GM18951 (cell line): Measurements from ENCODE around the gene CELA1.
"Not testable (repeated sequence)": the region's sequence is repeated elsewhere in the genome, so short reads cannot be mapped to it uniquely, and the experiment has no call there.

Experiments used
- POLR2A ChIP-seq: IDR thresholded peaks from 4 replicates; pipeline ENCODE4 v1.6.1; 2011; ENCODE audit warnings: mild to moderate bottlenecking; ENCODE audit not compliant: insufficient read length, insufficient read depth; ENCODE audit errors: extremely low read depth
- in situ Hi-C: fragments of 300-500 bp; cut with MboI; formaldehyde crosslinking; loops from one replicate; pipeline ENCODE4 v1.12.0; 2022; ENCODE audit warnings: low sequenced_read_pairs, mixed read lengths, inconsistent platforms; ENCODE audit not compliant: unreplicated experiment

Gene CELA1

GRCh38 chr12:51324953-51325352 is 21.5 kb downstream of the CELA1 start:
- no peak for TF ChIP-seq POLR2A
- in situ Hi-C loops, result loop anchor here (25.0 kb wide), 1 partner anchor 263 kb away; no protein-coding TSS in a partner anchor

DNA sequence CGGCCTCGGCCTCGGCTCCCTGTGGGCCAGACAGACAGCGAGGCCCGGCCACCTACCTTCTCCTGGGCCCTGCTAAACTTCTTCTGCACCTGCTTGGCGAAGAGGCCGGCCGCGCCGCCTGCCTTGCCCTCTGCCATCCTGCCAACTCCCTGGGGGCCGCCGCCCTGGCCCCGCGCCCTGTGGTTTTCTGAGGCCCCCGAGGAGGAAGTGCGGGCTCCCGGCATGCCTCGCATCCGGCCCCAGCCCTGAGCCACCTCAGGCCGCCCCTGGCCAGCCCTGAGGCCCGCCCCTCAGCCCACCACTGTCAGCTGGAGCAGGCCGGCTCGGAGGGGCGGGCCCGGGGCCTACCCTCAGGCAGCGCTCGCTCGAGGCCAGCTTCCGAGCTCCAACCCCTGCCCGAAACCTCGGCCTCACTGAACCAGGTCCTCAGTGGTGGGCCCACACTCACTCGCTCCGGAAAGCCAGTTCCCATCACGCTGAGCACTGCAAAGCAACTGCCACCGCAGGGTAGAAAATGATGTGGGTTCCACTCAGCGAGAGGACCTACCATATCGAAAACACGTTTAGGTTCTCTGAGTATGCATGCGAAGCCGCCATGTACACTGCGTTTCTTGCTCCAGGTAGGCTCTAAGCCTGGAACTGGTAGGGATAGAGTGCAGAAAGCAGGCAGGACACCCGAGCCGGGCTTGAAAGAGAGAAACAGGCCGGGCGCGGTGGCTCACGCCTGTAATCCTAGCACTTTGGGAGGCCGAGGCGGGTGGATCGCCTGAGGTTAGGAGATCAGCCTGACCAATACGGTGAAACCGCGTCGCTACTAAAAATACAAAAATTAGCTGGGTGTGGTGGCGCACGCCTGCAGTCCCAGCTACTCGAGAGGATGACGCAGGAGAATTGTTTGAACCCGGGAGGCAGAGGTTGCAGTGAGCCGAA is 22.2 kb downstream of the CELA1 start, which contains the start of gene BIN2:
Gene BIN2 (minus strand): TSS at position 209 of the 930 bp plus-strand sequence. CDS start 72 bp downstream, at position 137.
- in situ Hi-C loops, result no loop called here

DNA sequence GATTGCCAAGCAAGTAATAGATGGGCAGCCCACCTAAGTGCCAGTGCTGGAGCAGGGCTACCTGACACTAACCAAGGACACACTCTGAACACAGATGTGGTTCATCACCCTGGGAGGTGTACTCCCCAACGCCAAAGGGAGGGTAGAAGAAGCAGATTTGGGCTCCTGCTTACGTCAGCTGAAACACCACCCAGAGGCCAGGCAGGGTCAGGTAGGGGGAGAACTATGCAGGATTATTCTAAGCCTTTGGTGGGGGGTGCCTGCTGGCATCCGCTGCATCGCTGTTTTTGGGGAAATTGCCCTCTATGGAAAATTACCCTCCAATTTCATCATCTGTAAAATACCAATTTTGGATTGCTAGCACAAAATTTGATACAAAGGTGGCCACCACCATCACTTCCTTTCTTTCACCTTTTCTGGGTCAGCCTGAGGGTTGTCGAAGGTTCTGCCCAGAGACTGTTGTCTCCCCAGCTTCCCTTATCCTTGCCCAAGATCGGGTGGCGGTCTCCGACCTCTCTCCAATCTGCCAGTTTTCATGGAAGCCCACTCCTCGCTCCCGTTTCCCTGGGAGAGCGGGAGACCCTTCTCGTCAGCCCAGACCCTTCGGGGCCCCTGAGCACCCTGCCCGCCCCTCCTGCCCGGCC is 23.0 kb downstream of the CELA1 start:
- no peak for TF ChIP-seq POLR2A
- in situ Hi-C loops, result no loop called here

More for the DNA sequence above, 22.2 kb downstream of the CELA1 start, which contains the start of gene BIN2:
- TF ChIP-seq POLR2A, result peak; percentile 80

GRCh38 chr12:51322452-51322851 is 24.0 kb downstream of the CELA1 start:
- in situ Hi-C loops, result no loop called here
- no peak for TF ChIP-seq POLR2A

GRCh38 chr12:51321882-51322281 is 24.6 kb downstream of the CELA1 start:
- no peak for TF ChIP-seq POLR2A
- in situ Hi-C loops, result no loop called here

- TF ChIP-seq POLR2A, result no peak
- in situ Hi-C loops, result no loop called here
These were observed 25.7 kb downstream of the CELA1 start for GRCh38 chr12:51320695-51321320.

DNA sequence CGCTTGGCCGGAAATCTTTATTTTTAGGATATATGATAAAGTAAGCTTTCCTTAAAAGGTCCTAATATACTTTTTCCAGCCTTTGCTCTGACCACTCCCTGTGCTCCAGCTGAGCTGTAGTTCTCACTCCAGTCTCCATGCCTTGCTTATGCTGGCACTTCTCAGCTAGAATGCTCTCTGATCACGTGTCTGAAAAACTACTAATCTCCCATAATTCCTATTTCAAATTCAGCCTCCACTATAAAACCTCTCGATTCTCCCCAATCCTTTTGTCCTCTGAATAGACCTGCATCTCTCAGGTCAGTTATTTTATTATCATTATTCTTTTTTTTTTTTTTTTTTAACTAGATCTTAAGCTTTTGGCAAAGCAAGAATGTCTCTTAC is 26.2 kb downstream of the CELA1 start:
- in situ Hi-C loops, result no loop called here
- TF ChIP-seq POLR2A, result no peak

- in situ Hi-C loops, result no loop called here
- no peak for TF ChIP-seq POLR2A
These were observed 27.5 kb downstream of the CELA1 start for GRCh38 chr12:51318846-51319599.

- in situ Hi-C loops, result not testable (repeated sequence)
These were observed 28.2 kb downstream of the CELA1 start for GRCh38 chr12:51318057-51318806.

DNA sequence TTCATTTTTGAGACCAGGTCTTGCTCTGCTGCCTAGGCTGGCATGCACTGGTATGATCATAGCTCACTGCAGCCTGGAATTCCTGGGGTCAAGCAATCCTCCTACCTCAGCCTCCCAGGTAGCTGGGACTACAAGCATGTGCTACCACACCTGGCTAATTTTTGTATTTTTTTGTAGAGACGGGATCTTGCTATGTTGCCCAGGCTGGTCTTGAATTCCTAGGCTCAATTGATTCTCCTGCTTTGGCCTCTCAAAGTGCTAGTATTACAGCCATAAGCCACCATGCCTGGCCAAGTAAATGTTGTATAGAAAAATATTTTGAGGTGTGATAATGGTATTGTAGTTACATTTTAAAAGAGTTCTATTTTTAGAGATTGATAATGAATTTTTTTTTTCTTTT is 35.1 kb downstream of the CELA1 start:
- in situ Hi-C loops, result no loop called here
- no peak for TF ChIP-seq POLR2A

- in situ Hi-C loops, result no loop called here
- no peak for TF ChIP-seq POLR2A
These were observed 38.6 kb downstream of the CELA1 start for GRCh38 chr12:51307655-51308593.
